ENCODE results near the gene ACP6.
A peak's percentile ranks its signal among the peaks of the same experiment; 100 is the strongest.

Gene ACP6

DNA sequence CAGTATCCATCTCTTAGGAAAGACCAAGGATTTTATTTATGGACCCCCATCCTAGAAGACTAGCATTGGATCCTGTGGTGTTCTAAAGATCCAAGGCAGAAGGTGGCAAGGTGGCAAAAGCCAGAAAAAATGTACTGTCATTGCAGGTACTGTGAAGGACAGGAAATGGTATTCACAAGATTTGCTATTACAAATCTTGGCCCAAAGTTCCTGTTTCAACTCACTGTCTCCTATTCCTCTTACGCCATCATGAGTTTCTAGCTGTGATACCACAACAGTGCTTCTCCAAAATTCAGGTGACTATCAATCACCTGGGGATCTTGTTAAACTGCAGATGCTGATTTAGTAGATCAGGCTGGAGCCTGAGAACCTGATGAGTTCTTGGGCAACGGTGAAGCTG, 21.4 kb downstream of the ACP6 start:
- no peak for DNase-seq

DNA sequence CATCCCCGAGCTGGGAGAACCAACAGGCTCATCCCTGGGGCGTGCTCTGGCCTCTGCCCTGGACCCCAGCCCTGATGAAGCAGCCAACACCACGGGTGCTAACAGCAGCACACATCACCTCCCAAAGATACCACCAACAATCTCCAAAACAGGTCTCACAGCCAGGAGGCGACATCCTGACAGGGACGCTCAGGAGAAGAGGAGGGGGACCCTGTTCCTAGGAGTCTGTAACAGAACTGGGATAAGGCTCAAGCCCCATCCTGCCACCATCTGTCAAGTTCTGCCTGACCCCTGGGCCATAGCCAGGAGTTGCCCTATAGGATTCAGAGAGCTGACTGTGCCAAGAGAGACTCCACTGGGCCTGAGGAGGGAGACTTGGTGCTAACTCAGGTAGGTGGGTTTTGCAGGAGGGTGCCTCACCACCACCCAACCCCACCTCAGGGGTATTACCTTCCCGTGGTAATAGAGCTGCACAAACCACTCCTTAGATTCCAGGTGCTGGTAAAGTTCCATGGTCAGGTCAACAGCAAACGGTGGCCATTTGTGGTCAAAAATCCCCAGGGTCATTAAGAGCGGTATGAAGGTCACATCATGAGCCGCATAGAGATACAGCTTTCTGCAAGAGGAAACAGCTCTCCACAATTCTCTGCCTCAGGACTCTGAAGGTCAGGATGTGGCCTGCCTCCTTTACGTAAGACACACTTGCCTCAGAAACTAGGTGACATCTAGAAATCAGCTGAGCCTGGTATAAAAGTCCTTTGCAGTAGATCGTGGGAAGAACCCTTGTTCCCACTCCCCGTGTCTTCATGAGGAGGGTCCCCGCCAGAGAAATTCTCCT, 22.3 kb downstream of the ACP6 start:
- no peak for DNase-seq

DNA sequence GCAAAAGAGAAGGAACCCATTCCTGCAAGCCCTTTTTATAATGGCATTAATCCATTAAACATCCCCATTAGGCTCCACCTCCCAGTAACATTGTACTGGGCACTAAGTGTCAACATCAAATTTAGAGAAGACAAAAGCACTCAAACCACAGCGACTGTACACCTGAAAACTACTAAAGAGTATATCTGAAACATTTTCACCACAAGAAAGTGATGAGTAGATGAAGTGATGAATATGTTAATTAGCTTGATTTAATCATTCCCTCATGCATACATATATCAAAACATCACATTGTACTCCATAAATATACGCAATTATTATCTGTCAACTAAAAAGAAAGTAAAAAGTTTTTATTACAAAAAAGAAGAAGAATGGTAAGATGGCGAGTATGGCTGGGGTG, 26.4 kb downstream of the ACP6 start:
- no peak for DNase-seq

DNA sequence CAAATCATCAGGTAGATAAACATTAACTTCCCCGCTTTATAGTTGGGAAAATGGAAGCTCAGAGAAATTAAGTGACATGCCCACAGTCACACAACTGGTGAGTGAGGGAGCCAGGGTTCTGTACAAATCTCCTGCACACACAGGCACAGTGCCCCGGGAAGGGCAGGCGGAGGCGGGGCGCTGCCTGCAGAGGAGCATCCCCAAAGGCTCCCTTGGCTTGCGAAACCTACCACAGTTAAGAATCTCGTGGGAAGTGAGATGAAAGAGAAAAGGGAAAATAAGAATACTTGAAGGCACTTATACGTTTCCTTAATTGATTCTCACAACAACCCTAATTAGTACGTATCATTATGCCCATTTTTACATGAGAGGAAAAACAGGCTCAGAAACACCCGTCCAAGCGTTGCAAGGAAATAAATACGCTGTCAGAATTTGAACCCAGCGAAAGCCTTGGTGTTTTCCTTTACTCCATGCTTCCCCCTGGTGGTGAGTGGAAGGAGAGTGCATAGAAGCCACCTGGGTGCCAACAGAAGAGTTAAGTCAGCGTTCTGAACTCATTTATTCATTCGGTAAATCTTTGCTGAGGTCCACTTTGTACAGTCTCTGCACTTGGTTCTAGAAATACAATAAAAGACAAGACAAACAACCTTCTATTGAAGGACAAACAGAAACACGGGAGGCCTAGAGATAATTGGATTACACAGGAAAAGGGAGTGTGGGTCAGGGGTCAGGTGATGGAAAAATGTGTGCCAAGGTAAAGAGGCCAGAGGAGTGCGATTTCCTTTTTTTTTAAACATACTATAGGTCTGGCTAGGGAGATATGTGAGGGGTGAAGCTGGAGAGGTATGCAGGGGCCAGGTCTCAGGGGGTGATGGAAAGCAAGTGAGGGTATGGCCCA, 28.4 kb downstream of the ACP6 start:
- DNase-seq: peak; percentile 36

DNA sequence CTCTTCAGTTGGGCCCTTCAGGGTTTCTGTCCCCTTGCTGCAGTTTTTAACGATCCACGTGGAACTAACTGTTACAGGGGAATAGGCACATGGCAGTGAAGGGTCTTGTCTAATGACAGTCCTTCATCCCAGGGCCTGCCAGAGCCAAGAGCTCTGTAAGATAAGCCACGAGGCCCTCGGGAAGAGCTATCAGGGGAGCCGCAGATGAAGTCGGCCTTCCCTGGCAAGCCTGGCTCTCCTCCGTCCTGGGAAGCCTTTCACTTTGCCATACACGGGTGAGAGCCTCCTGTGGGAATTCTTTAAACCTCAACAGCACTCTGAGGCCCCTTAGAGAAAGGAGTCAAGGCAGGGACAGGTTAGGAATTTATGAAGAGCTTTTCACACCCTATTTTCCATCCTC, 29.0 kb downstream of the ACP6 start:
- DNase-seq: no peak

DNA sequence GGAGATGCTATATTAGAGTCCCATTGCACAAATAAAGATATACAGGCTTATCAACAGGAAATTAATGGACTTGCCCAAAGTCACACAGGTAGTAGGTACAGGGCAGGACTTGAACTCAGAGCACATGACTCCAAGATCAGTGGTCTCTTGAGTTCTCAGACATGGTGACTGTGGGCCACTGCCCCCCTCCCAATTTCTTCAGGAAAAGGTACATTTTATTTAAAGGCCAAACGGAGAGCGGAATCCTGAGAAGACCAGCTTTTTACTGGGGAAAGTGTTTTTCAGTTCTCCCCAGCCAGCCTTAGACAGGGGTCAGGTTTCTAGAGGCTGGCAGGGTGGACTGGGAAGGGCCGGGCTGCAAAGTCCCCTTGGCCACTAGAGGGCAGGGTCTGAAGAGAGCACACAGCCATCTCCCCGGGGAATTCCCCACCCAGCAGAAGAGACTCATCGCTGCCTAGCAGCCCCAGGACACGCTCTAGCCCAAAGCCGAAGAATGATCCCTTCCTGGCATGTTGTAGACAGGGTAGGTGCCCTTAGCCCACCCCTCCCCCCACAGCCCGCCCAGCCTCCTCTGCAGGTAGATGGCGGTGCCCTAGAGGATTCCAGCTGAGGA, 29.7 kb downstream of the ACP6 start:
- DNase-seq: peak; percentile 76

DNA sequence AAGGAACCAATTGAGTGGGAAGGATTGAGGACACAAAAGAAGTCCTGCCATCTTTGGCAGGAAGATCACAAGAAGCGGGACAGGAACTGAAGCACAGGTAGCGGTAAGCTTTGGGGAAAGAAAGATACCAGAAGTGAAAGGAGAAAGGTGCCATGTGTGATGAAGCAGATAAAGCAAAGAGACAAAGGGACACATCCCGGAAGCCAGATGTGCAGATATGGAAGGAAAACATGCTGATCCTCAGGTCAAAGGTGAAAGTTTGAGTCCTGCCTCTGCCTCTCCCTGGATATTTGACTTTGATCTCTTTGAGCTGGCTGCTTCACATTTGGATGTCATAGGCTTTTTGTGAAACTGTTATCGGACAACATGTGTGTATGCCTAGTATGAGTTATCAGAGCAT, 34.0 kb downstream of the ACP6 start:
- DNase-seq: no peak

DNA sequence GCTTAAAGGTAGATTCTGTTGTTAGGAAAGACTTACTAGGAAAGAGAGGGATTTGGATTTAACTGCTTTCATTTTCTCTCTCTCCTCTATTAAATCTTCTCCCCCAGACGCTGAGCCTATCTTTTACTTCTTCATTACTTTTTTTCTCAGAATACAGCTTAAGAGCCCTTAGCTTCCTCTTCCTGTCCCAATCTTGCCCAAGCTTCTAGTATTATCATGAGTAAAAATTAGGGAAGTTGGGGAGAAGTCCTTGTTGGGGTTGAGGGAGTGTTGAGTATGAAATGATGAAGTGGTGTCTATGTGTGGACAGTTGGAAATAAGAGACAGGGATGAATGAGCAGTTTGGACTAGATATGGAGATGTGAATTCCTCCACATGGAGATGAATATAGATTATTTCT, 35.0 kb downstream of the ACP6 start:
- no peak for DNase-seq

DNA sequence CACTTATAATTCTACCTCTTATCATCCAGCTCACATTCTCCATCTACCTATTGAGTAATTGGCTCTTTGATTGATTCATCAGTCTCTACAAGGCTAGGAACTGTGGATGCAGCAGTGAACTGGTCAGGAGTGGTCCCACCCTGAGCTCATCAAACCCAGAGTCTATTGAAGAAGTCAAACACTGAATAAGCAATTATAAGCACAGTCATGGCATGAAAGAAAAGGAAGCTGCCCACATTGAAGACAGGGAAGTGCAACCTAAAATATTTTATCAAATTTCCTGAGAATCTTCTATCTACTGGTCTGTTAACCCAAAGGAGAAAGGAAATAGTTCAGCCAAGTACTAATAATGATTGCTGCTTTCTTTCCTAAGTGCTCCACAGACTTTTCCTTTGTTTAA, 35.7 kb downstream of the ACP6 start:
- no peak for DNase-seq

DNA sequence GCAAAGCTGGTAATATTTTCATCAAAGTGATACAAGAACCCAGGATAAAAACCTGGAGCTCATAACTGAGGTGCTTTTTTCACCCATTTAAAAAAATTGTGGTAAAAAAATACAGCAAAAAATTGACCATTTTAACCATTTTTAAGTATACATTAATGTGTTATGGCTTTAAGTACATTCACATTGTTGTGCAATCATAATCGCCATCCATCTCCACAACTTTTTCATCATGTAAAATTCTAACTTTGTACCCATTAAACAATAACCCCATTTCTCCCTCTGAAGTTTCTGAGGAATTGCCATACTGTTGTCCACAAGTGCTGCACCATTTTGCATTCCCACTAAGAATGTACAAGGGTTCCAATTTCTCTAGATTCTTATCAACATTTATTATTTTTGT, 36.6 kb downstream of the ACP6 start:
- no peak for DNase-seq

DNA sequence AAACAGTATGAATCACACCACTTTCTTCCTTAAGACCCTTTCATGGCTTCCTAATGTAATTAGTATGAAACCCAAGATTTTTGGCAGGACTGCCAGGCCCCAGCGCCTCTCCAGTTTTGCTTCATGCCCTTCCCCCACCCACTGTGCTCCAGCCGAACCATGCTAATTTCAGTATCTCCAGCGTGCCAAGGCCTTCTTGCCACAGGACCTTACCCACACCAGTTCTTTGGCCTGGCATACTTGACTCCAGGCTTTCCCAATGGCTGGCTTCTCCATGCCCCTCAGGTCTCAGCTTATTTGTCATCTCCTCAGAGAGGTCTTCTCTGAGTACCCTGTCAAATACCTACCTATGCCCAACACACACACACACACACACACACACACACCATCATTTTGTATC, 38.5 kb downstream of the ACP6 start:
- DNase-seq: no peak

DNA sequence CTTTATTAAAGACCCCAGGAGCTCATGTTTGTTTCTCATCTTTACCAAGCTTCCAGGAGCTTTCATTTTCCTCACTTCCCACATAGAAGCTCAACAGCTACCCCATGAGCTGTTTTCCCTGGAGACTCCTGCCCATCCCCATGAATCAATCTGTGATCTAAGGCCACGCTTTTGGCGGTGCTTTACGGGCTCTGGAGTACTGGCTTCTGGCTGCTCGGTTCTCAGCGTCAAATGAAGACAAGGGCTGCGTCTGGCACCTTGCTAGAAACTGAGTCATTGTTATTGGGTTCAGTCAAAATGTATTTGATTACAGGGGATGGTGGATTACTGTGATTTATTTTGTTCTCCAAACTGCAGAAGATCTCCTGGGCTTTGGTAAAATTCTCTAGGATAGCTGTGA, 39.9 kb downstream of the ACP6 start:
- DNase-seq: no peak

DNA sequence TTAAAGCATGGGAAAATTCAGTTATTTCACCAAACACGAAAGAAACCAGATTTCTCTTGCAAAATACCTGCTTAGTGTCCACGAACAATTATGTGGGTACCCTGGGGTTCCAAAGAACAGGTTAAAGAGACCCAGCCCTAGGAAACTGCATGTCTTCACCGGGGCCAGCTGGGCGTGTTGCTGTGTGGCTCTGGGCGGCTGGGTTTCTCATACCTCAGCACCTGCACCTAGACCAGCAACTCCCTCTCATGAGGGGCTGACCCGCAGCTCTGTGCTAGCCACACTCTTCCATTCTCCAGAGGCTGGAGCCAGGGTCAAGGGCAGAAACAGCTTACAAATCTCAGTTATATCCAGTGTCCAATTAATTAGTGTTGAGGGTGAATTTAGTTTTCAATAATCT, 40.3 kb downstream of the ACP6 start:
- DNase-seq: no peak

DNA sequence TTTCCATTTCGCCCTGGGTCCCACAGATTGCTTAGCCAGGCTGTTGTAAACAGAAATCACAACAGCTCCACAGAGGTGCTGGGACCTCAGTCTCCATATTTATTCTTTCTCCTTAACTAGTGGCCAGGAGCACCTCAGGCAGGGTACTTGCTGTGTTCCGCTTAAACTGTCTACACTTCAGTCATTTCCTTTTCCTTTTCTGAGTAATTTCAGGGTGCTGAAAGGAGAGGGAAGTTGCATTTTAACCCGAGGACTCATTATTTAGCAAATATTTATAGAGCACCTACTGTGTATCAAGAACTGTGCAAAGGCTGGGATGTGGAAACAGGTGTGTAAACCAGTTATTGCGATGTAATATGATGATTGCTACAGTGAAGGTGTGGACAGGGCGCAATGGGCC, 41.9 kb downstream of the ACP6 start:
- no peak for DNase-seq

DNA sequence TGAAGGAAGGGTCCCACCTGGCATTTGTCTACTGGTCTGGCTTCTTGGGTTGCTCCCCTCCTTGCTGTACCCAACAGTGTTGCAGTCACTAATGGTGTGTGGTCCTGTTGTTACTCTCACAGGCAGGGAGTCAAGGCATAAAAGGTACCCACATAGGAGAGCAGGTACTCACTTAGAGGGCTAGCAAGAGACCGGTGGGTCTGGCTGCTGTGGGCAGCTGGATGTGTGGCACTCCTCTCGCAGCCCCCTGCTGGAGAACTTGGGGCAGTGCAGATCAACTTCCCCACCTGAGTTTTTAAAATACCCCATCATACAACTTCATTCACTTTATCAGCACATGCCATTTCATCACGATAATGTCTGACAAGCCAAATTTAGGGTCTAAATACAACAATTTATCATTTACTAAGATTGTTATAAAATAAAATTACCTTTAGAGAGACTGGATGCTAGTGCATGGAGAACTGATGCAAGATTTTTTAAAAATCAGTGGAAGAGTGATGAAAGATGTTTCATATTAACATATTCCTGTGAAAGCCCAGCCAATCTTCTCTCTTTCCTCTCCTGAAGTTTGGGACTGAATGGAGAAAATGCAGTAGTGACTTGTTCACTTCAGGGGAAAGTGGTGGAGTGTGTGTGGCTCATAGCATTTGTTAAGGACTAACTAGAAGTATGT, 42.8 kb downstream of the ACP6 start:
- DNase-seq: peak; percentile 29

DNA sequence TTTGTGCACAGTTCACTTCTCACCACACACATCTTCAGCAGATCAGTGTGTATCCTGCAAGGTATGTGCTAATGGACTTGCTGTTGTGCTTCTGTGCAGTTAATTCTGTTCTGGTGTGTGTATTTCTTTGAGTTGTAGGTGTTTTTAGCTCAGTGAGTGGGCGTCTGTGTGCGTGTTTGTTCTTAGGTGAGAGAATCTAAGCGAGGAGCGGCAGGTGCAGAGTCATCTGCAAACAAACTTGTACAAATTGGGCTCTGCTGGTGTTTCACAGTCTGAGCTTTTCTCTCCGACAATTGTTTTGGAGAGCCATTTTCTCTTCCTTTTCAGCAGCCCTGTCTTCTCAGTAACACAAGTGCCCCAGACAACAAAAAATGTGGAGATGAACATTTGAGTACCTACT, 43.6 kb downstream of the ACP6 start:
- no peak for DNase-seq

DNA sequence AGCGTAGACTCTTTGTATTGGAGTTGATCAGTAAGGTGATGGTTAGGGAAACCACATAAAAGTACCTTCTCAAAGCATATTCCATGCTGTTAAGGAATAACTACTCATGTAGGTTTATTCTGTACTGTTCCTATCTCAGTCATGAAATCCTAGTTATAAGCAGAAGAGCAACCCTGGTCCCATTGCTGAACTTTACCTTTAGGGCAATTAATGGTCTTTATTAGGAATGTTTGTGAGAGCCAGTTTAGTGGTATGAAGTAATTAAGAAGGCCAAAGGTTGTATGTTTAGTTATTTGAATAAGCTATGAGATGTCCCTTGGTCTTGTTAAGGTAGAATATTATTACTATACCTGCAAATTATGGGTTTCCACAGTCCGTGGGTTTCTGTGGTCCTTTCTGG, 44.0 kb downstream of the ACP6 start:
- no peak for DNase-seq

DNA sequence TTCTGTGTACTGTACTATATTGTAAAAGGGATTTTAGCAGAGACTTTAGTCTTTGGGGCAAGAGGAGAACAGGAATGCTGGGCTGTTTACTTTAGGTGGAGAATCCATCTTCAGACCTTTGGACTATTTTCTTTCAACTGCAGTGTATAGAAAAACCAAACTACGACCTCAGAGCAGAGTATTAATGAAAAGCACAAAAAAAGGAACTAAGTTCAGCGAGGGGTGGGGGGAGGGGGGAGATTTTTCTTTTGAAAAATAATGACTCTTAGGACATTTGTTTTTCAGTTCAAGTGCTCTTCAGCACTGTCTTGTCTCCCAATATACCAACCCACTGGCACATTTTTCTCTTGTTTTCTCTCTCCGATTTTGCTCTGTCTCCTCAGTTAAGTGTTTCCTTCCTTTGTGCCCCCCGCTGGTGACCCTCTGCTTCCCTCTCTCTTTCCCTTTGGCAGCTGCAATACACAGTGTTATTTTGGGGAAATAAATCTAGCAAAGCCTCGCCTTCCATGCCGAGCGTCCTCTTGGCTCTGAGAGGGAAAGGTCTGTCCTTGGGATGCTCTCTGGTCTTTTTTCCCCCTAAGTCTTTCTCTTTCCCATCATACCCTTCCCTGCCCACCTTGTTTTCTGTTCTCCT, 44.8 kb downstream of the ACP6 start:
- no peak for DNase-seq

DNA sequence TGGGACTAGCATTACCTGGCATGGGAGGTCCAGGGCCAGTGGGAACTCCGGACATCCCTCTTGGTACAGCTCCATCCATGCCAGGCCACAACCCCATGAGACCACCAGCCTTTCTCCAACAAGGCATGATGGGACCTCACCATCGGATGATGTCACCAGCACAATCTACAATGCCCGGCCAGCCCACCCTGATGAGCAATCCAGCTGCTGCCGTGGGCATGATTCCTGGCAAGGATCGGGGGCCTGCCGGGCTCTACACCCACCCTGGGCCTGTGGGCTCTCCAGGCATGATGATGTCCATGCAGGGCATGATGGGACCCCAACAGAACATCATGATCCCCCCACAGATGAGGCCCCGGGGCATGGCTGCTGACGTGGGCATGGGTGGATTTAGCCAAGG, 45.8 kb downstream of the ACP6 start:
- DNase-seq: no peak

DNA sequence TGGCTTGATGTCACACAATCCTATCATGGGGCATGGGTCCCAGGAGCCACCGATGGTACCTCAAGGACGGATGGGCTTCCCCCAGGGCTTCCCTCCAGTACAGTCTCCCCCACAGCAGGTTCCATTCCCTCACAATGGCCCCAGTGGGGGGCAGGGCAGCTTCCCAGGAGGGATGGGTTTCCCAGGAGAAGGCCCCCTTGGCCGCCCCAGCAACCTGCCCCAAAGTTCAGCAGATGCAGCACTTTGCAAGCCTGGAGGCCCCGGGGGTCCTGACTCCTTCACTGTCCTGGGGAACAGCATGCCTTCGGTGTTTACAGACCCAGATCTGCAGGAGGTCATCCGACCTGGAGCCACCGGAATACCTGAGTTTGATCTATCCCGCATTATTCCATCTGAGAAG, 46.3 kb downstream of the ACP6 start:
- DNase-seq: no peak

DNA sequence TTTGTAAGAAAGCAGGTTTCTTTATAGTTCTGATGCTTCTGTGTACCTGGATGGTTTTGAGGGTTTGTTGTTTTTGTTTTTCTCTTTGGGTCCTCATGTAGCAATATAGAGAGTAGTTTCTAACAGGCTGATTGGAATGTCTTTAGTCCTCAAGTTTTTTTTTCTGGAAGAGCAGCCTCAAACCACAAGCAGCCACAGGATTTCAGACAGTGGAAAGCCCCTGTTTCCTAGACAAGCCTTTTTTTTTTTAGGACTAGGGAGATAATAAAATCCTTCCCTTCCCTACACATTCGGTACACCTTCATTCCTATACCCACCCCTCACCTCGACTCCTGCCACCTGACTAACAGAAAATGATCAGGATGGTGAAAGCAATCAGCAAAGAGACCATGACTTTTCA, 47.6 kb downstream of the ACP6 start:
- DNase-seq: no peak

DNA sequence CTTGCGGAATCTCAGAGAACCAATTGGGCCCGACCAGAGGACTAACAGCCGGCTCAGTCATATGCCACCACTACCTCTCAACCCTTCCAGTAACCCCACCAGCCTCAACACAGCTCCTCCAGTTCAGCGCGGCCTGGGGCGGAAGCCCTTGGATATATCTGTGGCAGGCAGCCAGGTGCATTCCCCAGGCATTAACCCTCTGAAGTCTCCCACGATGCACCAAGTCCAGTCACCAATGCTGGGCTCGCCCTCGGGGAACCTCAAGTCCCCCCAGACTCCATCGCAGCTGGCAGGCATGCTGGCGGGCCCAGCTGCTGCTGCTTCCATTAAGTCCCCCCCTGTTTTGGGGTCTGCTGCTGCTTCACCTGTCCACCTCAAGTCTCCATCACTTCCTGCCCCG, 49.8 kb downstream of the ACP6 start:
- no peak for DNase-seq

DNA sequence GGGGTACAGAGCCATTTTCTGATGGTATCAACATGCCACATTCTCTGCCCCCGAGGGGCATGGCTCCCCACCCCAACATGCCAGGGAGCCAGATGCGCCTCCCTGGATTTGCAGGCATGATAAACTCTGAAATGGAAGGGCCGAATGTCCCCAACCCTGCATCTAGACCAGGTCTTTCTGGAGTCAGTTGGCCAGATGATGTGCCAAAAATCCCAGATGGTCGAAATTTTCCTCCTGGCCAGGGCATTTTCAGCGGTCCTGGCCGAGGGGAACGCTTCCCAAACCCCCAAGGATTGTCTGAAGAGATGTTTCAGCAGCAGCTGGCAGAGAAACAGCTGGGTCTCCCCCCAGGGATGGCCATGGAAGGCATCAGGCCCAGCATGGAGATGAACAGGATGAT, 50.6 kb downstream of the ACP6 start:
- no peak for DNase-seq
